Measurements from ENCODE around the gene HLA-F.
A peak's percentile ranks its signal among the peaks of the same experiment; 100 is the strongest.

Gene HLA-F

DNA sequence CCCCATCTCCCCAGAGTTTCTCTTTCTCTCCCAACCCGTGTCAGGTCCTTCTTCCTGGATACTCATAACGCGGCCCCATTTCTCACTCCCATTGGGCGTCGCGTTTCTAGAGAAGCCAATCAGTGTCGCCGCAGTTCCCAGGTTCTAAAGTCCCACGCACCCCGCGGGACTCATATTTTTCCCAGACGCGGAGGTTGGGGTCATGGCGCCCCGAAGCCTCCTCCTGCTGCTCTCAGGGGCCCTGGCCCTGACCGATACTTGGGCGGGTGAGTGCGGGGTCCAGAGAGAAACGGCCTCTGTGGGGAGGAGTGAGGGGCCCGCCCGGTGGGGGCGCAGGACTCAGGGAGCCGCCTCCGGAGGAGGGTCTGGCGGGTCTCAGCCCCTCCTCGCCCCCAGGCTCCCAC, at the start of gene HLA-F:
Gene HLA-F, plus strand, starts transcription at position 173 of the 404 bp plus-strand sequence. Its CDS starts 30 bp downstream, at position 203.
- peak in 55 of 58 donors; percentile 12 to 89 (median 61) for DNase-seq

DNA sequence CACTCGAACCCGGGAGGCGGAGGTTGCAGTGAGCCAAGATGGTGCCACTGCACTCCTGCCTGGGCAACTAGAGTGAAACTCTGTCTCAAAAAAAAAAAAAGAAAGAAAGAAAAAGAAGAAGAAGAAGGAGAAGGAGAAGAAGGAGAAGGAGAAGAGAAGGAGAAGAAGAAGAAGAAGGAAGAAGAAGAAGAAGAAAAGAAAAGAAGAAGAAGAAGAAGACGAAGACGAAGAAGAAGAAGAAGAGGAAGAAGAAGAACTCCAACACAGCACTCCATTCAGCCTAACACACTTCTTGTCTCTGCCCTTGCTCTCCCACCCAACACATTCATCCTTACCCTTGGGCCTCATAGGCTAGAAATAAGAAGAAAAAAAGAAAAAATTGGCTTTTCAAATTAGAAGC, 49.2 kb upstream of the HLA-F start:
- DNase-seq, result no peak

DNA sequence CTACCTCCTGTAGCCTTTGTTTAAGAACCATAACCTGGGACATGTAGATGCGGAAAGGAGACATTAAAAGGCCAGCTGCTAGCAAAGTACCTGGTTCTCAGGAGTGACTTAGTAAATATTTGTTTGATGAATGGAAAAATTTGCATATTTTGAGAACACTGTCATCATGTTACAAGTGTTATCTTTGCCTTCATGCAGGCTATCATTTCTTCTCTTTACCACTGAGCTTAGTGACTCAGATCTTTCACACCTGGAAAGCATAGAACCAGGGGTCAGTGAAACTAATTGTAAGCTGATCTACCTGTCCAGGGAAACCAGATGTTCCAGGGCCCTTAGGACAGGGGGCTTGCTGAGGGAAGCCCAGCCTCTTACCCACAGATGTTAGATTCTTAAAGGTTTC, 47.7 kb upstream of the HLA-F start:
- DNase-seq, result no peak

DNA sequence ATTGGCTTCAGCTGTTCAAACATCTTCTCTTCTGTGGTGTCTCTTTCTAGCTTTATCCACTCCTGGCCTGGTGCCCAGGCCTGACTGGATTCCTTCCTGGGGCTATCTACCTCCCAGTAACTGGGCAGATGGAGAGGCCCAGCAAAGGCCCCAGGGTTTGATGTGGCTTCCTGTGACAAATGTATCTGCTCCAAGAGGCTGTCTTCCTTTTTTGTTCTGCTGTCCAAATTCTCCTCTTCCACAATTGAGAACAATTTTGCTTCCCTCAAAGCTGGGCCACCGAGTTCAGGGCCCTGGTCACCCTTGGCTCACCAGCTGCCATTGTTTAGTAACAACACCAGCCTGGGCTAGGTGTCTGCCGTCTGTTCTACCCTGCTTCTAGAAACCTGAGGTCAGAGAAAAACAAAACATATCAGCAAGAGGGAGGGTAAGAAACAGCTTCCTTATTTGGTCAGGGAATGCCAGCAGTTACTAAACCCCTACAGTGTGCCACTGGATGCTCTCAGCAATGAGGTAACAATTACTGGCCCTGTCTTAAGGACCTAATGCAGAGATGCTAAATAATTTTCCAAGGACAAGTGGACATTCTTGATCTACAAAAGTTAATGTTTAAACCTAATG, 46.1 kb upstream of the HLA-F start:
- no peak for DNase-seq

DNA sequence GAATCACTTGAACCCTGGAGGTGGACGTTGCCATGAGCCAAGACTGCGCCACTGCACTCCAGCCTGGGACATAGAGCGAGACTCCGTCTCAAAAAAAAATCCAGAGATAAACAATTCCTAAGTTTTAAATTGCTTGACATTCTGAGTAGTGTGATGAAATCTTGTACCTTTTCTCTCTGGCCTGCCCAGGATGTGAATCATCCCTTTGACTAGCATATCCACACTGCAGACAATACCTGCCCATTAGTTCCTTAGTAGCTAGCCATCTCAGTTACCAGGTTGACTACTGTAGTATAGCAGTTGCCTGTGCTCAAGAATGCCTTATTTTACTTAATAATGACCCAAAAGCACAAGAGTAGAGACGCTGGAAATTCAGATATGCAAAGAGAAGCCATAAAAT, 45.1 kb upstream of the HLA-F start:
- no peak for DNase-seq

DNA sequence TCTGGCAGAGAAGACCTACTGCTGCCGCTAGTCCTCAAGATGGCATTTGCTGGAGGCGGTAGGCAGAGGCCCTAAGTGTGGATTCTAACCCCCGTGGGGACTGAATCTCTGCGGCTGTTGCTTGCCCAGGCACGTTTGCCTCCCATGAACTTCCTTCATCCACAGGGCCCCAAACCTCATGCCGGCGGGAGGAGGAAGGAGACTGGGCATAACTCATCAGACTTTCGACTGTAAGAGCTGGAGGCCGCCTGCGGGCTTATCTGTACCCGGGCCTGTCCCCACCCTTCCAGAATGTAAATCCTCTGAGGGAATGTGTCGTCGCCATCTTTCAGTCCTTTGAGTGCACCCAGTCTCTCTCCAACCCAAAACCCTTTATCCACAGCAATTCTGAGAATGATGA, 43.3 kb upstream of the HLA-F start:
- DNase-seq, result no peak

DNA sequence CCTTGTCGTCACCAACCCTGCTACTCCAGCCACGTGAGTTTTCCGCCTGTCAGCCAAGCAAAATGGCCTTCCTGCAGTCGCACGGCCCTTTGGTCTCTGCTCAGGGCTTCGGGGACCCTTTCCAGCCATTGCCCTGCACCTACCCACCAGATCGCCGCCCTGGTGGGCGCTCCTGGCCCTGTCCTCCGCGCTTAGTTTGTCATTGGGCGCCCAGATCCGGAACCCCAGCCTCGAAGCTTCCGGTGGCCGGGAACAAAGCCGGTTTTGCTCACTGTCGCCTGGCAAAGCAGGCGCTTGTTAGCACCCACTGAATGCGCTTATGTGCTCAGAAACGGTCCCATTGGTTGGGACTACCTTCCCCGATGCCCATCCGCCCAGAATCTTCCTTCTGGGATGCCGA, 42.8 kb upstream of the HLA-F start:
- no peak for DNase-seq

DNA sequence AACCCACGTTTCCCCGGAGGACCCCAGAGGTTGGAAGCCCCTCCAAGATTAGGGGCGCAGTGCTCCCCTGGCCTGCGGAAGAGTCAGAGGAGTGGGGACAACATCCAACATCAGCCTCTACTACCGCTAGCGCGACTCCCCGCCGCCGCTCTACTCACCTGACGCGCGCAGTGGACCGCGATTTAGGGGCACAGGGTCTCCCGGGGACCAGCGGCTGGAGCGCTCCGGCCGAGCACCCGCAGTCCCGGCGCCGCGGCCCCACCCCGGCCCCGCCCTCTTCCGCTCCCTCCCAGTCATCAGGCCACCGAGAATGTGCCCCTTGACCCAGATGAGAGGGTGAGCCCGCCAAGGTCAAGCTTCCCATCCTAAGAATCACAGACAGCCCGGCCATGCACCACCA, 42.3 kb upstream of the HLA-F start, which contains the start of gene ZFP57:
Gene ZFP57, minus strand, starts transcription at position 249 of the 400 bp plus-strand sequence. CDS start 4,149 bp downstream, outside the sequence.
- no peak for DNase-seq

DNA sequence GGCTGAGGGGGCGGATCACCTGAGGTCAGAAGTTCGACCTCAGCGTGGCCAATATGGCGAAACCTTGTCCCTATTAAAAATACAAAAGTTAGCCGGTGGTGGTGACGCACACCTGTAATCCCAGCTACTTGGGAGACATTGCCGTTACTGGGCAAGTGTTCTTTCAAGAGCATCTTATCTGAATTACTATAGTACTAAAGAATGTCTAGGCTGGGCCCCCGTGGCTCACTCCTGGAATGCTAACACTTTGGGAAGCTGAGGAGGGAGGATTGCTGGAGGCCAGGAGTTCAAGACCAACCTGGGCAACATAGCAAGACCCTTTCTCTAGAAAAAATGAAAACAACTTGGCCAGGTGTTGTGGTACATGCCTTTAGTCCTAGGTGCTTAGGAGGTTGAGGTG, 41.4 kb upstream of the HLA-F start:
- DNase-seq, result no peak

DNA sequence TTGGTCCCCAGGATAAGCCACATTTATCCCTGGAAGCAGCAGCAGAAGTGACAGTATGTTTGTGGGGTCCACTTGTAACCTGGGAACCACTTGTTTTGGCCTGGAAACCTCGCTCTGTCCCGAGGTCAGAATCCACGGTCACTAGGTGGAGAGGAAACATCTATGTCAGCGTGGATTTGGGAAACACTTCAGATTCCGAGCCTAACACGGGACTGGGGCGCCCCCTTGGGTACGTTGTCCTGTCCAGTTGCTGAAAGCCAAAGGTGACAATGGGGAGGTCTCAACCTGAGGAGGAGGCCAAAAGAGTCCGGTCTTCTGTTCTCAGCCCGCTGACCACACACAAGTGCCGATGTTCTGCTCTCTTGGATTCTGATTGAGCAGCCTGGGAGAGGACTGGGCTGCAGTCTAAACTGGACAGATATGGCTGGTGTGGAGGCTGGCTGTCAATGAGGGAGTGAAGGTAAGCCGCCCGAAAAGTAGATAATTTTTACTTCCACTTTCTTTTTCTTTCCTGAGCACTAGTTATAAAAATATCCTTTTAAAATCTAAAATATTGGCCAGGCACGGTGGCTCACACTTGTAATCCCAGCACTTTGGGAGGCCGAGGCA, 37.4 kb upstream of the HLA-F start:
- DNase-seq, result peak in 16 of 58 donors; percentile 3 to 38 (median 14)

DNA sequence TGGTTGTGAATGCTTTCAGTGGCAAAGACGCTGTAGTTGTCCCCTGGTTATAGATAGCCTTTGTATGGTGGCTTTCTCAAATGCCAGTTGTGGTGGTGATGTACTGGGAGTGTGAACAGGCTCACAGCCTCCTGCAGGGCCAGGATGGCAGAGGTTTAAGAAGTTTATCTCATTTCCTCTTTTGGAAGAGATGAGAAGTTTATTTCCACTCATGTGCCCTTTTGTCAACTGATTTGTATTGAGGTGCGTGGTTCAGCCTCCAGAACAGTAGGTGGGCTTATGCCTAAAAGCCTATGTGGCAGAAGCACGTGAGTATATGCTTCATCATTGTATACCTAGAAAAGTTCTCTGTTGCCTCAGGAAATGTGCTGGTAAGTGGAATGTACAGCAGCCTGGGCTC, 28.6 kb upstream of the HLA-F start:
- DNase-seq, result no peak

DNA sequence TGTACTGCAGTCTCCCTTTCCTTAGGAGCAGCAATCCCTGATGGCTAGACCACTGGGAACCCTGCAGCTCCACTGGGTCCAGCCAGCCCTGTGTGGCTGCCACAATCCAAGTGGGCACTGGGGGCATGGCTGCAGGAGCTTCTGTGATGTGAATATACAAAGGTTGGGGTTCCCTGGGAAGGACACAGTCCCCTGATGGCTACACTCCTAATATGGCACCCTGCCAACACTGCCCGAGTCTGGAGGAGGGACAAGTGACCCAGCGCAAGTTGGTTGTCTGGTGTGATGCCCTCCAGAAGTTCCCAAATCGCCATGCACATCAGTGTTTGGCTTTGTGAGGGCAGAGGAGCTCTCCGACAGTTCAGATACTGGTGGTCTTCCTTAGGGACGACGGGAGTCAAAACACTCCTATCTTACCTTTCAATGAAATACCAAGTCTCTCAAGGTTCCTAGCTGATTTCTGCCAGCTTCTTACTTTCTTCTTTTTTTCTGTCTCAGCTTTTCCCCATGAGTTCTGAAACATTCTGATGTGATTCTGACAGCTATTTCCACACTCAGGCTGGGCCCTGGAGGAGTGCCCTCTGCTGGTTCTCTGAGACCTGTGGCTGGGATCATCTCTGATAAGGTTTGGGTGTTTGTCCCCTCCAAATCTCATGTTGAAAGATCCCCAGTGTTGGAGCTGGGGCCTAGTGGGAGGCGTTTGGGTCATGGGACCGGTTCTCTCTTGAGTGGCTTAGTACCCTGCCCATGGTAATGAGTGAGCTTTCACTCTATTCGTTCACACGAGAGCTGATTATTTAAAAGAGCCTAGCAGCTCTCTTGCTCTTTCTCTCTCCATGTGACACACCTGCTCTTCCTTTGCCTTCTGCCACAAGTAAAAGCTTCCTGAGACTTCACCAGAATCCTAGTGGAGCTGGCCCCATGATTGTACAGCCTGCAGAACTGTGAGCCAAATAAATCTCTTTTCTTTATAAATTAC, 26.8 kb upstream of the HLA-F start:
- peak in 7 of 58 donors; percentile 3 to 21 (median 9) for DNase-seq

DNA sequence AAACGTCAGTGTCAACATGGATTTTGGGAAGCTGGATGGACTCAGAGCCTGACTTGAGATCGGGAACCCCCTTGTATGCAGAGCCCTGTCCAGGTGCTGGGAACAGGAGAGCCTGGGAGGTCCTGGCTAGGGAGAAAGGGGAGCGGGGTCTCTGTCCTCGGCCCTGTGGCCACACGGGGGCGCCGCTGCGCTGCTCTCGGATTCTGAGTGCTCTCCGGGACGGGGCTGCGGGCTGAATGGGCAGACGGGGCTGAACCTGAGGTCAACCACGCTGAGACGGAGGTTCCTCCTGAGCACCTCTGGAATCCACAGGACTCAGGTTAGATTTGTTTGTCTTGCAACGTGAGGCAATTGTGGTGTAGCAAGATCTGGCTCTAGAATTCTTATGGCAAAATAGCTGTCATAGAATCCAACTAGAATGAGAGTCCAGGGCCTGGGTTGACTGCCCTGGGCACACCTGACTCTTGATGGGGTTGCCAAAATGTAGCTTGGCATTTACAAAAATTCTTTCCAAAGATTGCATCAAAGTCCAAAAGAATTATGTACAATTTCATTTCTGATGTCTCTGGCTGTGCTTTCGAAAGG, 20.6 kb upstream of the HLA-F start:
- DNase-seq, result peak in 13 of 58 donors; percentile 2 to 57 (median 7)

DNA sequence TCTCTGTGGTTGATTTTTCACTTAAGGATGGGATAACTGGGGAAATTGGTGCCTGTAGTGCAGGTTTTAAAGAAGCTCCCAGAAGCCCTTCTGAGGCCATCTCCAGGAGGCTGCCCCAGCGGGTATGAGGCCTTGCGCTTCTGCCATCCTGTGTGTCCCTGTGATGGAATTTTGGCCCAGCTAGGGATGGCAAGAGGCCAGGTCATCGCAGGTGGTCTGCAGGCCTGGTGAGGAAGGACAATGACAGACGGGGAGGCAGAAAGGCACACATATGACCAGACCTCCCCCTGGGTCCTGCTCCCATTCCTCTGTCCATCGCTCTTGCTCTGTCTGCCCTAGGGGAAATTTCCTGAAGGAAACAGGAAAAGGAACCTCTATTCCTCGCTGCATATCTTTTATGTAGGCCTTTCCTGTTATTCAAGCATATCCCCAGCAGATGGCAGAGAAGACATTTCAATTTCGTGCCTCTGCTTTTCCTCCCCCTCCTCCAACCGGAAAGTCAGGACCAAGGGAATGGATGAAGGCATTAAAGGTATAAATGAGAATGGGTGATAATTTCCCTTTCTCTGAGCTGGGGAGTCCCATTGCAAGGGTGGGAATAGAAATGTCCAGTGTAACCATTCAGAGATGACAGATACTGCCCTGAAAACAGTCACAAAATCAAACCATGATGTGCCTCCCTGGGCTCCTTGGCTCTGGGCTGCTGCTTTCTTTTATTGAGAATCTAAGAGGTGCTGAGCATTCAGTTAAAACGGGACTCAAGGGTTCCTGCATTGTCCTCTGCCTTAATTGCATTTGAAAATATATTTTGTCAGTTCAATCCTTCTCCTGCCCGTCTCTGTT, 17.6 kb upstream of the HLA-F start:
- DNase-seq, result peak in 23 of 58 donors; percentile 1 to 44 (median 10)

DNA sequence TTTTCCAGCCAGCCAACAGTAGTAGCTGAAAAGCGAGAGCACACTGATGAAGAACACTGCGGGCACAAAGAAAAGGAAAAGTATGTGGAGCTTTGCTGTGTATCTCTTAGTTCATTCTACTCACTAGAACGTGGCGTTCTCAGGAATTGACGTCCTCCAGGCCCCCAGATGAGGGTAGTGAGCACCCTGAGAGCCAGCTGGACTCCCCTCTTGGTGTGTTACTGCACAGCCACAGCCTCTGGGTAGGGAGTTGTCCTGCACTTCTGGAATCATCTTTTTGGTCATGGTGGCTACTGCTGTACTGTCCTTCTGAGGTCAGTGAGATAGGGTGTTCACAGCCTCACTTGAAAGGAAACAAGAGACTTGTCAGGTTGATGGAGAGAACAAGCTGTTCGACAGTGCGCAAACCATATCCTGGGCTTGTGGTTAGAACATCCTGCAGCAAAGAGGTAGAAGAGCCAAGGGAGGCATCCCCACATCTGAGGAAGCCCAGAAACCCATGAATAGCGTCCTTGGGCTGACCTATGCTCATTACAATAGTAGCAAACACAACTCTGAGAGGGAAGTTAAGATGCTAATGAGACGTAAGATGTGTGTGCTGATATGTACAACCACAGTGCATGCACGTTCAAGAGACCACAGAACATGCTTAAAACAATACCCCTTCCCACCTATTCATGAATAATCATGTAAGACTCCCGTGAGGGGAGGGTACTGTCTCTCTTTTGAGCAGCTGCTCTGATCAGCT, 14.6 kb upstream of the HLA-F start:
- DNase-seq, result no peak

DNA sequence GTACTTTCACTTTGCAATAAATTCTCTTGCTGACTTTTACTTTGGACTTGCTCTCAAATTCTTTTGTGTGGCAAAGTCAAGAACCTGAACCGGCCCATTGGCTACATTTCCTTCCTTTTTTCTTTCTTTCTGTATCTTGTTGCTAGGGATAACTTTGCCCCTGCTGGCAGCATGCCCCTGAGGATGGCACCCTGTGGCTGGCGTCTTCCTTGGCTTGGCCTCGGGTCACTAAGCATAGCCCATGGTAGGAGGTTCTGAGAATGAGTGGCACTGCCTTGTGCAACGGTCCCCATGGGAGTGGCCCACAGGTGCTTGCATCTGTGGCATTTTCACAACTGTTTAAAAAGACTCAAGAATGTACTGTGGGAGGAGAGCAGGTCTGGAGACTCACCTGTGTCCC, 14.0 kb upstream of the HLA-F start:
- no peak for DNase-seq

DNA sequence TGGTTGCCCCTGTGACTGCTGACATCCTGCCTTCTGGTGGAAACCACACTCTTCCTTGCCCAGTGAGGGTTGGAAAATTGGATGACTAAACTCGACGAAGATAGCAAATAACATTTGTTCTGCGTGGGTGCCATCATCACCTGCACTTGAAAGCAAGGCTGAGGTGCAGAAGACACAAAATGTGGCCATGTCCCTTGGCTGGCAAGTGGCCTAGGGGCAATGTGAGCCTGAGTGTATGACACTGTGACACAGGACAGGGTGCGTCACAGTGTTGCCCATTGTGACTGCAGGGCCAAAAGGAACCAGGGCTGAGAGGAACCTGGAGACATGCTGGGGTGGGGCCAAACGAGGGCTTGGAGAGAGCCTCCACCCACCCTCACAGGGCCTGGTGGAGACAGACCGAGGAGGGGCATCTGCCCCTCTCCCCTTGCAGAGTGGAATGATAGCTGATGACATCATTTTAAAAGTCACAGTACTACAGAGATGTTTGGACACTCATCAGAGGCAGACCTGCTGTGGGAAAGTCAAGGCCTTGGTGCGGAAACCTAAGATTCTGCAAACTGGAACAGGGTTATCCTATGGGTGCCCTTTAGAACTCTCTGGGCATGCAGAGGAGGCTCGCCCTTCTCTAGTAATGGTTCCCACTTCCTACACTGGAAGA, 12.8 kb upstream of the HLA-F start:
- DNase-seq, result no peak

DNA sequence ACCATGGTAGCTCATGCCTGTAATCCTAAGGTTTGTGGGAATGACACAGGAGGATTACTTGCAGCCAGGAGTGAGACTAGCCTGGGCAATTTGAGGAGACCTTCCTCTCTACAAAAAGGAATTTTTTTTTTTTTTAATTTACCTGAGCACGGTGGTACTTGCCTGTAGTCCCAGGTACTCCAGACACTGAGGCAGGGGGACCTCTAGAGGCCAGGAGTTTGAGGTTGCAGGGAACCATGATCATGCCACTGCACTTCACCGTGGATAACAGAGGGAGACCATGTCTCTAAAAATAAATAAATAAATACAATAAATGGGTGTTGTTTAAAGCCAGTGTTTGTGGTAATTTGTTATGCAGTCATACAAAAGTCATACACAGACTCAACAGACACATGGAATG, 2.4 kb upstream of the HLA-F start:
- DNase-seq, result no peak
